Keratinocyte (primary cell): ENCODE results near the gene RNF4. TPM values are rescaled to one million over a fixed set of nuclear protein-coding genes. Genes with fewer than 3 reads are reported as not detected.

Experiments
- DNase-seq: peaks from one replicate; pipeline ENCODE4 v3.0.0-alpha.2; 2011; ENCODE audit warnings: low read depth, missing footprints, low spot score
- FAIRE-seq: peaks from 2 replicates; lab custom pipeline; 2011; peaks lifted over from hg19 to GRCh38; lab: Jason Lieb, UNC
- H2AFZ ChIP-seq: 2 replicates; pipeline ENCODE4 v1.6.0; 2012; ENCODE audit warnings: low read length, control low read depth, inconsistent platforms; ENCODE audit not compliant: control insufficient read depth
- H3K27ac ChIP-seq: 2 replicates; pipeline ENCODE4 v1.5.1; 2011; ENCODE audit warnings: low read length; ENCODE audit not compliant: control insufficient read depth, insufficient read depth
- H3K27me3 ChIP-seq: 3 replicates; pipeline ENCODE4 v1.6.0; 2011; ENCODE audit warnings: low read length; ENCODE audit not compliant: control insufficient read depth, insufficient read depth; ENCODE audit errors: extremely low read depth
- H3K36me3 ChIP-seq, 2 experiments: 2 replicates in 1 of 2; 3 replicates in 1 of 2; pipeline ENCODE4 v1.5.1; 2011; ENCODE audit warnings: low read length in 2 of 2, mild to moderate bottlenecking in 1 of 2; ENCODE audit not compliant: control insufficient read depth in 2 of 2, insufficient read depth in 2 of 2; ENCODE audit errors: extremely low read depth in 1 of 2
- H3K4me1 ChIP-seq: 3 replicates; pipeline ENCODE4 v1.5.1; 2011; ENCODE audit warnings: low read length; ENCODE audit not compliant: control insufficient read depth, insufficient read depth; ENCODE audit errors: extremely low read depth
- H3K4me2 ChIP-seq: 3 replicates; pipeline ENCODE4 v1.6.0; 2011; ENCODE audit warnings: low read depth, low read length; ENCODE audit not compliant: control insufficient read depth, insufficient read depth; ENCODE audit errors: extremely low read depth
- H3K4me3 ChIP-seq, 3 experiments: fragments of 200-600 bp in 1 of 3; sonication (generic) in 1 of 3; 2 replicates in 2 of 3; 3 replicates in 1 of 3; pipeline ENCODE4 v1.5.1; 2011 to 2016; ENCODE audit warnings: low read length in 3 of 3, mild to moderate bottlenecking in 3 of 3, control low read depth in 2 of 3, inconsistent platforms in 1 of 3, low read depth in 1 of 3, mixed read lengths in 1 of 3, mixed run types in 1 of 3, moderate library complexity in 1 of 3; ENCODE audit not compliant: control insufficient read depth in 2 of 3, insufficient read depth in 2 of 3; ENCODE audit errors: extremely low read depth in 1 of 3
- H3K79me2 ChIP-seq: 2 replicates; pipeline ENCODE4 v1.6.0; 2012; ENCODE audit warnings: low read length; ENCODE audit not compliant: control insufficient read depth, insufficient read depth
- H3K9ac ChIP-seq: 3 replicates; pipeline ENCODE4 v1.6.0; 2011; ENCODE audit warnings: low read length; ENCODE audit not compliant: control insufficient read depth, insufficient read depth; ENCODE audit errors: extremely low read depth
- H3K9me1 ChIP-seq: 3 replicates; pipeline ENCODE4 v1.6.0; 2011; ENCODE audit warnings: low read length; ENCODE audit not compliant: control insufficient read depth, insufficient read depth; ENCODE audit errors: extremely low read depth
- H3K9me3 ChIP-seq: 2 replicates; pipeline ENCODE4 v1.5.1; 2012; ENCODE audit warnings: low read depth, low read length; ENCODE audit not compliant: control insufficient read depth
- H4K20me1 ChIP-seq: 3 replicates; pipeline ENCODE4 v1.6.0; 2011; ENCODE audit warnings: low read length; ENCODE audit not compliant: control insufficient read depth, insufficient read depth; ENCODE audit errors: extremely low read depth
- EZH2 ChIP-seq: IDR thresholded peaks from one replicate; pipeline ENCODE4 v1.6.1; 2012; ENCODE audit warnings: inconsistent platforms, mild to moderate bottlenecking, low read length, moderate library complexity
- dilution Hi-C: fragments of 300-500 bp; cut with MboI; formaldehyde crosslinking; loops from one replicate; pipeline ENCODE4 v1.7.0; 2020; ENCODE audit warnings: low sequenced_read_pairs; ENCODE audit not compliant: extremely low pct_ligation_motif_present
- polyA plus RNA-seq, 5 experiments: library from polyadenylated mRNA; depleted of rRNA in 3 of 5; stranded (reverse) in 3 of 5; stranded (forward) in 1 of 5; unstranded in 1 of 5; fragments of >200 nt; gene quantifications; 1 replicate in 1 of 5; 2 replicates in 3 of 5; 3 replicates in 1 of 5; pipeline versions ENCODE4 v1.2.1 to v1.2.3, GENCODE V29; 2011 to 2012; ENCODE audit warnings: missing spikeins in 2 of 5, low read depth in 1 of 5, low replicate concordance in 1 of 5
- TF ChIP-seq, protein P1 (sequence below), 3 experiments: IDR thresholded peaks in 1 of 3; conservative IDR thresholded peaks in 1 of 3; optimal IDR thresholded peaks in 1 of 3; 2 replicates in 2 of 3; 3 replicates in 1 of 3; pipeline versions ENCODE3 to v1.5.1; 2011; ENCODE audit warnings: low read length in 3 of 3, mild to moderate bottlenecking in 3 of 3, moderate library complexity in 2 of 3, control low read depth in 1 of 3, inconsistent platforms in 1 of 3; ENCODE audit not compliant: insufficient read depth in 2 of 3; ENCODE audit errors: extremely low read depth in 1 of 3

Gene RNF4
- polyA plus RNA-seq, 1 donor (not counting 4 experiments of a cell fraction or from before 2014, with no cell fraction given), result 63.6 TPM

GRCh38 chr4:2433609-2434350 is 35.1 kb upstream of the RNF4 start:
- Histone ChIP-seq H2AFZ (no peak overlapping the region), H3K27me3 (peaks cover 2% of the 10 kb centered on the region), H3K27ac (no peak overlapping the region), H3K36me3 (no peaks in the 10 kb centered on the region), H3K4me3 (no peak overlapping the region), H3K4me2 (no peak overlapping the region), H3K4me1 (no peaks in the 10 kb centered on the region), H3K79me2 (no peaks in the 10 kb centered on the region), H3K9me3 (no peaks in the 10 kb centered on the region), H3K9ac (no peak overlapping the region), H4K20me1 (no peaks in the 10 kb centered on the region), H3K9me1 (no peaks in the 10 kb centered on the region)
- TF ChIP-seq, protein P1, sequence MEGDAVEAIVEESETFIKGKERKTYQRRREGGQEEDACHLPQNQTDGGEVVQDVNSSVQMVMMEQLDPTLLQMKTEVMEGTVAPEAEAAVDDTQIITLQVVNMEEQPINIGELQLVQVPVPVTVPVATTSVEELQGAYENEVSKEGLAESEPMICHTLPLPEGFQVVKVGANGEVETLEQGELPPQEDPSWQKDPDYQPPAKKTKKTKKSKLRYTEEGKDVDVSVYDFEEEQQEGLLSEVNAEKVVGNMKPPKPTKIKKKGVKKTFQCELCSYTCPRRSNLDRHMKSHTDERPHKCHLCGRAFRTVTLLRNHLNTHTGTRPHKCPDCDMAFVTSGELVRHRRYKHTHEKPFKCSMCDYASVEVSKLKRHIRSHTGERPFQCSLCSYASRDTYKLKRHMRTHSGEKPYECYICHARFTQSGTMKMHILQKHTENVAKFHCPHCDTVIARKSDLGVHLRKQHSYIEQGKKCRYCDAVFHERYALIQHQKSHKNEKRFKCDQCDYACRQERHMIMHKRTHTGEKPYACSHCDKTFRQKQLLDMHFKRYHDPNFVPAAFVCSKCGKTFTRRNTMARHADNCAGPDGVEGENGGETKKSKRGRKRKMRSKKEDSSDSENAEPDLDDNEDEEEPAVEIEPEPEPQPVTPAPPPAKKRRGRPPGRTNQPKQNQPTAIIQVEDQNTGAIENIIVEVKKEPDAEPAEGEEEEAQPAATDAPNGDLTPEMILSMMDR (optimal IDR thresholded peaks at IDR 0.05 in 1 of 3, IDR thresholded peaks at IDR 0.05 in 1 of 3, conservative IDR thresholded peaks at IDR 0.05 in 1 of 3; ENCODE audit: extremely low read depth in 1 of 3, insufficient read depth in 2 of 3, low read length in 3 of 3), result no peak
- TF ChIP-seq EZH2, result no peak
- dilution Hi-C loops, result no loop called here
- DNase-seq (no peak), FAIRE-seq (no peak)

DNA sequence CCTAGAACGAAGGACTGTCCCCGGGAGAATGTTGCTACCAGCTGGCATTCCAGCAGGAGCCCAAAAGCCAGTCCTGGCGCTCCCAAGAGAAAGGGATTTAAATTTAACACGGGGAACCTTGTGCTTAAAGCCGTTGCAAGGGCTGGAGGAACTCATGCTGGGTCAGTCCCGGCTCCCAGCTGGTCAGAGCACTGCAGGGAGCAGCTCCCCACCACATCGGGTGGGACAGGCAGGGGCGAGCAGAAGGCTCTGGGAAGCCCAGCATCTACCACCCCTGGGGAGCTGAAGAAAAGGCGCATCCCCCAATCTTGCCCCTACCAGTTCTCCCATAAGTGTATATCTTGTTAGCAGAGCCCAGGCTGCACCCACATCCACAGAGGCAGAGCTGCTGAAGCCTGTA is 34.5 kb upstream of the RNF4 start:
- no peak for FAIRE-seq
- no peak overlapping the region for H3K9ac ChIP-seq
- H3K27ac ChIP-seq, result no peak overlapping the region
- H3K79me2 ChIP-seq, result no peaks in the 10 kb centered on the region
- no peak overlapping the region for H3K4me3 ChIP-seq
- dilution Hi-C loops, result no loop called here
- TF ChIP-seq EZH2, result no peak
- TF ChIP-seq, protein P1 (optimal IDR thresholded peaks at IDR 0.05 in 1 of 3, IDR thresholded peaks at IDR 0.05 in 1 of 3, conservative IDR thresholded peaks at IDR 0.05 in 1 of 3; ENCODE audit: extremely low read depth in 1 of 3, insufficient read depth in 2 of 3, low read length in 3 of 3), result no peak
- no peaks in the 10 kb centered on the region for H3K4me1 ChIP-seq
- H3K4me2 ChIP-seq, result no peak overlapping the region
- H4K20me1 ChIP-seq, result no peaks in the 10 kb centered on the region
- H3K9me3 ChIP-seq, result no peaks in the 10 kb centered on the region
- no peak for DNase-seq
- H2AFZ ChIP-seq, result no peak overlapping the region
- no peaks in the 10 kb centered on the region for H3K9me1 ChIP-seq
- peaks cover 2% of the 10 kb centered on the region for H3K27me3 ChIP-seq
- H3K36me3 ChIP-seq, result no peaks in the 10 kb centered on the region
